Endothelial cell of umbilical vein (primary cell): Measurements from ENCODE around the gene PKN1. TPM values are rescaled to one million over a fixed set of nuclear protein-coding genes. Genes with fewer than 3 reads are reported as not detected.

Experiments
- BruUV-seq: library from RNA; stranded (reverse); fragments of 400-500 nt; replicated peaks from 2 replicates; lab custom pipeline; 2021; lab: Mats Ljungman, UMichigan
- CTCF ChIA-PET: fragments of 300-600, 350-600 bp; sonication (Branson Sonifier 250); formaldehyde crosslinking; loops from one replicate; lab custom pipeline; 2021; ENCODE audit warnings: antibody characterized with exemption, inconsistent platforms; lab: Charles Lee
- POLR2A ChIA-PET: fragments of 300-600, 350-600 bp; sonication (Branson Sonifier 250); formaldehyde crosslinking; loops from one replicate; lab custom pipeline; 2021; ENCODE audit warnings: antibody characterized with exemption, inconsistent platforms; lab: Charles Lee
- DNase-seq: peaks from one replicate; pipeline ENCODE4 v3.0.0-alpha.2; 2011; ENCODE audit warnings: low read depth, low spot score
- FAIRE-seq: peaks from 2 replicates; lab custom pipeline; 2011; peaks lifted over from hg19 to GRCh38; lab: Jason Lieb, UNC
- H2AFZ ChIP-seq: 2 replicates; pipeline ENCODE4 v1.6.0; 2012; ENCODE audit warnings: low read depth, low read length, control low read depth, inconsistent platforms
- H3K27ac ChIP-seq: 2 replicates; pipeline ENCODE4 v1.5.1; 2011; ENCODE audit warnings: low read depth, mild to moderate bottlenecking, control low read depth, low read length, moderate library complexity; ENCODE audit not compliant: insufficient read depth
- H3K27me3 ChIP-seq, 2 experiments: 2 replicates each; pipeline versions ENCODE4 v1.6.0 to v1.6.1; 2011; ENCODE audit warnings: low read length in 2 of 2, mixed read lengths in 1 of 2; ENCODE audit not compliant: control insufficient read depth in 2 of 2, insufficient read depth in 2 of 2
- H3K36me3 ChIP-seq, 2 experiments: 2 replicates in 1 of 2; 3 replicates in 1 of 2; pipeline ENCODE4 v1.5.1; 2011; ENCODE audit warnings: low read length in 2 of 2, mild to moderate bottlenecking in 1 of 2, moderate library complexity in 1 of 2; ENCODE audit not compliant: control insufficient read depth in 2 of 2, insufficient read depth in 2 of 2; ENCODE audit errors: extremely low read depth in 1 of 2
- H3K4me1 ChIP-seq: 3 replicates; pipeline ENCODE4 v1.5.1; 2011; ENCODE audit warnings: mild to moderate bottlenecking, low read length; ENCODE audit not compliant: control insufficient read depth, insufficient read depth; ENCODE audit errors: extremely low read depth
- H3K4me2 ChIP-seq: 2 replicates; pipeline ENCODE4 v1.6.1; 2011; ENCODE audit warnings: low read length, control low read depth, mixed read lengths; ENCODE audit not compliant: insufficient read depth
- H3K4me3 ChIP-seq, 3 experiments: fragments of 200-600 bp in 1 of 3; sonication (generic), shearing (Covaris generic) in 1 of 3; replicated peaks in 1 of 3; 2 replicates each; pipeline ENCODE4 v1.5.1; 2011 to 2016; ENCODE audit warnings: control low read depth in 3 of 3, low read length in 3 of 3, mild to moderate bottlenecking in 2 of 3, inconsistent platforms in 1 of 3, low read depth in 1 of 3, moderate library complexity in 1 of 3; ENCODE audit not compliant: insufficient read depth in 1 of 3
- H3K79me2 ChIP-seq: 2 replicates; pipeline ENCODE4 v1.6.0; 2012; ENCODE audit warnings: low read length, inconsistent platforms; ENCODE audit not compliant: control insufficient read depth, insufficient read depth
- H3K9ac ChIP-seq: replicated peaks from 2 replicates; pipeline ENCODE3; 2011; ENCODE audit warnings: low read length, control low read depth; ENCODE audit not compliant: insufficient read depth; ENCODE audit errors: extremely low read depth
- H3K9me1 ChIP-seq: replicated peaks from 3 replicates; pipeline ENCODE4 v1.6.0; 2011; ENCODE audit warnings: mild to moderate bottlenecking, low read length; ENCODE audit not compliant: control insufficient read depth, insufficient read depth; ENCODE audit errors: extremely low read depth
- H3K9me3 ChIP-seq: replicated peaks from 2 replicates; pipeline ENCODE4 v1.5.1; 2012; ENCODE audit warnings: low read length, inconsistent platforms; ENCODE audit not compliant: control insufficient read depth, insufficient read depth
- H4K20me1 ChIP-seq: replicated peaks from 2 replicates; pipeline ENCODE3; 2011; ENCODE audit warnings: mild to moderate bottlenecking, low read length; ENCODE audit not compliant: control insufficient read depth, insufficient read depth; ENCODE audit errors: extremely low read depth
- EZH2 ChIP-seq: IDR thresholded peaks from 2 replicates; pipeline ENCODE4 v1.6.1; 2012; ENCODE audit warnings: borderline replicate concordance, low read depth, mild to moderate bottlenecking, moderate library complexity, low read length, inconsistent platforms; ENCODE audit not compliant: severe bottlenecking
- FOS ChIP-seq: IDR thresholded peaks from 2 replicates; pipeline ENCODE4 v1.6.1; 2011; ENCODE audit warnings: mild to moderate bottlenecking, low read length, moderate library complexity, borderline replicate concordance; ENCODE audit not compliant: insufficient read depth
- GATA2 ChIP-seq: IDR thresholded peaks from 2 replicates; pipeline ENCODE4 v1.7.0; 2011; ENCODE audit warnings: low read depth, mild to moderate bottlenecking, moderate library complexity, mixed read lengths, low read length; ENCODE audit not compliant: insufficient read length, insufficient read depth
- JUN ChIP-seq: IDR thresholded peaks from 2 replicates; pipeline ENCODE4 v1.6.1; 2011; ENCODE audit warnings: borderline replicate concordance, low read depth; ENCODE audit not compliant: insufficient read length, insufficient read depth
- MYC ChIP-seq: IDR thresholded peaks from one replicate; pipeline ENCODE4 v1.6.1; 2011; ENCODE audit warnings: mild to moderate bottlenecking, low read depth, low read length
- POLR2A ChIP-seq: IDR thresholded peaks from 2 replicates; pipeline ENCODE4 v1.6.1; 2012; ENCODE audit warnings: low read depth, mild to moderate bottlenecking, control low read depth, low read length
- POLR2AphosphoS5 ChIP-seq: IDR thresholded peaks from 2 replicates; pipeline ENCODE4 v1.6.1; 2012; ENCODE audit warnings: low read depth, mild to moderate bottlenecking, control low read depth, low read length, moderate library complexity; ENCODE audit not compliant: insufficient read depth
- dilution Hi-C: fragments of 300-500 bp; cut with MboI; formaldehyde crosslinking; loops from one replicate; pipeline ENCODE4 v1.15.0; 2019; ENCODE audit warnings: low sequenced_read_pairs; ENCODE audit not compliant: extremely low pct_ligation_motif_present
- intact Hi-C: fragments of 100-400 bp; cut with micrococcal nuclease; formaldehyde crosslinking; loops from one replicate; pipeline ENCODE4 v1.10.0; 2022
- polyA plus RNA-seq, 4 experiments: library from polyadenylated mRNA; depleted of rRNA in 3 of 4; stranded (reverse) in 3 of 4; unstranded in 1 of 4; fragments of >200 nt; gene quantifications; 2 replicates each; pipeline versions ENCODE4 v1.2.1 to v1.2.3, GENCODE V29; 2011 to 2012; ENCODE audit warnings: missing spikeins in 1 of 4
- total RNA-seq: library from RNA; stranded (reverse); gene quantifications from 2 replicates; pipeline ENCODE4 v1.2.3, GENCODE V29; 2021
- TF ChIP-seq, protein P1 (sequence below), 2 donors: IDR thresholded peaks; 1 replicate in 1 of 2; 2 replicates in 1 of 2; pipeline ENCODE4 v1.5.1; 2011; ENCODE audit warnings: low read length in 2 of 2, mild to moderate bottlenecking in 2 of 2, moderate library complexity in 2 of 2, control low read depth in 1 of 2, inconsistent platforms in 1 of 2, low read depth in 1 of 2; ENCODE audit not compliant: insufficient read depth in 1 of 2; ENCODE audit errors: extremely low read depth in 1 of 2
- TF ChIP-seq, protein P2 (sequence below): IDR thresholded peaks from 2 replicates; pipeline ENCODE4 v1.6.1; 2011; ENCODE audit not compliant: insufficient read depth, insufficient read length

The PKN1 gene
- total and polyA plus RNA-seq, 2 donors (not counting 3 experiments of a cell fraction or from before 2014, with no cell fraction given) = 148 to 302 TPM

DNA sequence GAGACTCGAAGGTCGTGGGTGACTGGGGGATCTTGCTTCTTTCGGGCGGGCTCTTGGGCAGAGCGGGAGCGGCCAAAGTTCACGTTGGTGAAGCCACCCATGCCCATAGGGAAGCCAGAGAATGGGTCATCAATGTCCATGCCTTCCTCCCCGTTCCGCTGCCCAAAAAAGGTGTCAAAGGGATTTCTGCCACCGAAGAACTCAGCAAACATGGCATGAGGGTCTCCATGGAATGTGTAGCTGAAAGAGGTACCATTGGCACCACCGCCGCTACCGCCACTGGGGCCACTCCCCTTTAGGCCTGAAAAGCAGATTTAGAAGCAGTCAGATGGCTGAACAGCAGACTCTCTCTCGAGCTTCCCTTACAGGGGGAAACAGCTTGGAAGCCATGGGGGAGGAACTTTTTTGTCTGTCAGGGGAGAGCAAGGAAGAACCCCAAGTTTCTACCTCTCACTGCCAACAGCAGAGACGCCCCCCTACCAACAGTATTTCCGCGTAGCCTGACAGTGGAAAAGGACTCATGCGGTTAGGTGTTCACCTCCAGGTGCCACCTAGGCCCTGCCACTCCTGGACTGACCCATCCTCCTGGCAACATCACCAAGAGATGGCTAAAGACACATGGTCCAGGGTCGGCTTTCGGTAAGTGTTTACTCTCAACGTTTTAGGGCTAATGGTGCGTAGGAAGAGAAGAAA is 83.8 kb downstream of the PKN1 start:
- Histone ChIP-seq H3K27me3 (no peaks in the 10 kb centered on the region), H3K9ac (peak overlapping the region; percentile 98), H3K9me1 (no peaks in the 10 kb centered on the region), H3K27ac (peak overlapping the region; percentile 3), H3K9me3 (no peaks in the 10 kb centered on the region), H3K4me2 (peak overlapping the region; percentile 94), H3K4me1 (peaks cover 36% of the 10 kb centered on the region), H2AFZ (no peak overlapping the region), H3K79me2 (peaks cover 33% of the 10 kb centered on the region), H3K36me3 (peaks cover 12 to 13% of the 10 kb centered on the region in 2 experiments), H4K20me1 (no peaks in the 10 kb centered on the region), H3K4me3 (peak overlapping the region; percentile 59 to 93 (median 85))
- POLR2A ChIA-PET = interaction anchor here (0.6 to 2.8 kb wide), 5 partner anchors 9 to 414 kb away, joined by 3 to 27 read pairs (median 7); no protein-coding TSS in a partner anchor
- intact Hi-C loops = loop anchor here (1.0 kb wide), 2 partner anchors 10 to 21 kb away; partner anchors contain the start of gene GIPC1
- FAIRE-seq = peak; percentile 31
- dilution Hi-C loops = no loop called here
- peak; percentile 21 for DNase-seq
- TF ChIP-seq, protein P1, sequence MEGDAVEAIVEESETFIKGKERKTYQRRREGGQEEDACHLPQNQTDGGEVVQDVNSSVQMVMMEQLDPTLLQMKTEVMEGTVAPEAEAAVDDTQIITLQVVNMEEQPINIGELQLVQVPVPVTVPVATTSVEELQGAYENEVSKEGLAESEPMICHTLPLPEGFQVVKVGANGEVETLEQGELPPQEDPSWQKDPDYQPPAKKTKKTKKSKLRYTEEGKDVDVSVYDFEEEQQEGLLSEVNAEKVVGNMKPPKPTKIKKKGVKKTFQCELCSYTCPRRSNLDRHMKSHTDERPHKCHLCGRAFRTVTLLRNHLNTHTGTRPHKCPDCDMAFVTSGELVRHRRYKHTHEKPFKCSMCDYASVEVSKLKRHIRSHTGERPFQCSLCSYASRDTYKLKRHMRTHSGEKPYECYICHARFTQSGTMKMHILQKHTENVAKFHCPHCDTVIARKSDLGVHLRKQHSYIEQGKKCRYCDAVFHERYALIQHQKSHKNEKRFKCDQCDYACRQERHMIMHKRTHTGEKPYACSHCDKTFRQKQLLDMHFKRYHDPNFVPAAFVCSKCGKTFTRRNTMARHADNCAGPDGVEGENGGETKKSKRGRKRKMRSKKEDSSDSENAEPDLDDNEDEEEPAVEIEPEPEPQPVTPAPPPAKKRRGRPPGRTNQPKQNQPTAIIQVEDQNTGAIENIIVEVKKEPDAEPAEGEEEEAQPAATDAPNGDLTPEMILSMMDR (IDR thresholded peaks at IDR 0.05; ENCODE audit: extremely low read depth in 1 of 2, insufficient read depth in 1 of 2, low read depth in 1 of 2, low read length in 2 of 2) = no peak
- TF ChIP-seq, protein P2, sequence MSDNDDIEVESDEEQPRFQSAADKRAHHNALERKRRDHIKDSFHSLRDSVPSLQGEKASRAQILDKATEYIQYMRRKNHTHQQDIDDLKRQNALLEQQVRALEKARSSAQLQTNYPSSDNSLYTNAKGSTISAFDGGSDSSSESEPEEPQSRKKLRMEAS = no peak
- TF ChIP-seq EZH2 (no peak), FOS (no peak), POLR2AphosphoS5 (no peak), JUN (no peak), MYC (no peak), GATA2 (no peak), POLR2A (no peak)
- CTCF ChIA-PET = interaction anchor here (1.0 to 2.9 kb wide), 8 partner anchors 11 to 44 kb away, joined by 3 to 22 read pairs (median 9); partner anchors contain the start of gene PTGER1
- BruUV-seq = TSS peak; percentile 28
